Vagina (tissue), 2 donors: ENCODE measurements around the gene ATG4D.

ENCODE experiments used
- CTCF ChIP-seq, 3 experiments: fragments of 450-650 bp in 2 of 3; fragments of 200-600 bp in 1 of 3; sonication (generic) in 1 of 3; IDR thresholded peaks; one replicate each; pipeline ENCODE4 v1.5.1; 2017 to 2019; ENCODE audit warnings: antibody characterized with exemption in 3 of 3, mild to moderate bottlenecking in 2 of 3, moderate library complexity in 2 of 3
- POLR2A ChIP-seq, 2 donors: fragments of 450-650 bp; IDR thresholded peaks; one replicate each; pipeline ENCODE4 v1.6.1; 2017; ENCODE audit warnings: antibody characterized with exemption in 2 of 2, mild to moderate bottlenecking in 2 of 2, moderate library complexity in 2 of 2
- POLR2AphosphoS5 ChIP-seq, 2 donors: sonication (generic); formaldehyde crosslinking; IDR thresholded peaks; one replicate each; pipeline ENCODE4 v1.9.0; 2017; ENCODE audit warnings: antibody characterized with exemption in 2 of 2, mild to moderate bottlenecking in 2 of 2, low read depth in 1 of 2; ENCODE audit not compliant: insufficient read depth in 1 of 2

- TF ChIP-seq CTCF (IDR thresholded peaks at IDR 0.05) (no peak), POLR2A (IDR thresholded peaks at IDR 0.05) (no peak), POLR2AphosphoS5 (IDR thresholded peaks at IDR 0.05; ENCODE audit: insufficient read depth in 1 of 2, low read depth in 1 of 2) (no peak)
These were observed 35.0 kb upstream of the ATG4D start for GRCh38 chr19:10508707-10509106.
